Measurements from ENCODE around the gene SPRY2.

DNA sequence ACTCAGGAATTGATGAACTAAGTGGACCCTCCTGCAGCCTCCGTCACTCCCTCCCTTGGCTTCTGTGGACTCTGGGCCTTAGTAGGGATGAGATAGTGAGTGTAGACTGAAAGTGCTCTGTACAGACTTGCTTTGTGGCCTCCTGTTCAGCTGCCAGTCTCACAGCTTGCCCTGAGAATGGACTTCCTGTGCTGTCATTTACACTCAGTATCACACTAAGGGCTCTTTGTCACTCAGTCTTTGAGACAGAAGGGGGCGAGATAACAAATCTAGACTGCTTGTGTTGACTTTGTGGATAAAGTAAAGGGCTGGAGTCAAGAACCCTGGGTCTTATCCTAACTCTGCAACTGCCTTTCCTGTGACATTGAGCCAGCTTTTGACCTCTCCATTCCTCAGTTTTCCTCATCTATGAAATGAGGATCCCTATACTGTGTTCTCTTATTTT, 21.0 kb upstream of the SPRY2 start:
- TF ChIP-seq POLR2AphosphoS5 (IDR thresholded peaks at IDR 0.05), result peak in 2 of 3 donors; percentile 19 to 27
- TF ChIP-seq, protein P1, sequence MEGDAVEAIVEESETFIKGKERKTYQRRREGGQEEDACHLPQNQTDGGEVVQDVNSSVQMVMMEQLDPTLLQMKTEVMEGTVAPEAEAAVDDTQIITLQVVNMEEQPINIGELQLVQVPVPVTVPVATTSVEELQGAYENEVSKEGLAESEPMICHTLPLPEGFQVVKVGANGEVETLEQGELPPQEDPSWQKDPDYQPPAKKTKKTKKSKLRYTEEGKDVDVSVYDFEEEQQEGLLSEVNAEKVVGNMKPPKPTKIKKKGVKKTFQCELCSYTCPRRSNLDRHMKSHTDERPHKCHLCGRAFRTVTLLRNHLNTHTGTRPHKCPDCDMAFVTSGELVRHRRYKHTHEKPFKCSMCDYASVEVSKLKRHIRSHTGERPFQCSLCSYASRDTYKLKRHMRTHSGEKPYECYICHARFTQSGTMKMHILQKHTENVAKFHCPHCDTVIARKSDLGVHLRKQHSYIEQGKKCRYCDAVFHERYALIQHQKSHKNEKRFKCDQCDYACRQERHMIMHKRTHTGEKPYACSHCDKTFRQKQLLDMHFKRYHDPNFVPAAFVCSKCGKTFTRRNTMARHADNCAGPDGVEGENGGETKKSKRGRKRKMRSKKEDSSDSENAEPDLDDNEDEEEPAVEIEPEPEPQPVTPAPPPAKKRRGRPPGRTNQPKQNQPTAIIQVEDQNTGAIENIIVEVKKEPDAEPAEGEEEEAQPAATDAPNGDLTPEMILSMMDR (IDR thresholded peaks at IDR 0.05), result no peak

Data from stomach (tissue), 4 donors.